Esophagus muscularis mucosa (tissue), 4 donors: ENCODE results near the gene CRTAP.

Experiments used
- CTCF ChIP-seq, 3 experiments: fragments of 200-600 bp in 2 of 3; fragments of 450-650 bp in 1 of 3; sonication (generic) in 2 of 3; IDR thresholded peaks; one replicate each; pipeline ENCODE4 v1.5.1; 2017 to 2019; ENCODE audit warnings: antibody characterized with exemption in 3 of 3, mild to moderate bottlenecking in 2 of 3, moderate library complexity in 1 of 3
- EP300 ChIP-seq: sonication (generic); formaldehyde crosslinking; IDR thresholded peaks from one replicate; pipeline ENCODE4 v1.6.1; 2017; ENCODE audit warnings: antibody characterized with exemption
- POLR2A ChIP-seq: fragments of 450-650 bp; IDR thresholded peaks from one replicate; pipeline ENCODE4 v1.6.1; 2017; ENCODE audit warnings: antibody characterized with exemption, moderate library complexity, mild to moderate bottlenecking, low read depth
- POLR2AphosphoS5 ChIP-seq, 2 donors: sonication (generic); formaldehyde crosslinking; IDR thresholded peaks; one replicate each; pipeline ENCODE4 v1.6.1; 2017; ENCODE audit warnings: antibody characterized with exemption in 2 of 2

DNA sequence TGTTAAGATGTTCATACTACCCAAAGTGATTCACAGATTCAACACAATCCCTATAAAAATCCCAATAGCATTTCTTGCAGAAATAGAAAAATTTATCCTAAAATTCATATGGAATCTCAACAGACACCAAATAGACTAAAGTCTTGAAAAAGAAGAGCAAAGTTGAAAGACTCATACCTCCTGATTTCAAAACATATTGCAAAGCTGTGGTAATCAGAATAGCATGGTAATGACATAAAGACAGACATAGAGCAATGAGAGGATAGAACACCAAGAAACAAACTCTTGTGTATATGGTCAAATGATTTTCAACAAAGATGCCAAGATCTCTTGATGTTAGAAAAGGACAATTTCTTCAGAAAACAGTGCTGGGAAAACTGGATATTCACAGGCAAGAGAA lies 25.1 kb upstream of the CRTAP start:
- TF ChIP-seq CTCF (IDR thresholded peaks at IDR 0.05) (no peak), POLR2A (no peak), EP300 (no peak), POLR2AphosphoS5 (IDR thresholded peaks at IDR 0.05) (no peak)
